GM12891 (cell line): Measurements from ENCODE around the gene PDIK1L.

Experiments used
- POLR2A ChIP-seq: IDR thresholded peaks from 2 replicates; pipeline ENCODE4 v1.6.1; 2011; ENCODE audit warnings: low read depth, low read length, control low read depth
- POLR2AphosphoS5 ChIP-seq: IDR thresholded peaks from 2 replicates; pipeline ENCODE4 v1.6.1; 2011; ENCODE audit warnings: low read depth, low read length, control low read depth
- POU2F2 ChIP-seq: IDR thresholded peaks from 2 replicates; pipeline ENCODE4 v1.6.1; 2011; ENCODE audit warnings: low read depth, mild to moderate bottlenecking, control low read depth, low read length, moderate library complexity
- SPI1 ChIP-seq: IDR thresholded peaks from 2 replicates; pipeline ENCODE4 v1.6.1; 2011; ENCODE audit warnings: low read depth, low read length, control low read depth
- TAF1 ChIP-seq: IDR thresholded peaks from 2 replicates; pipeline ENCODE4 v1.6.1; 2011; ENCODE audit warnings: low read depth, low read length, control low read depth

- TF ChIP-seq POLR2A (no peak), TAF1 (no peak), POLR2AphosphoS5 (no peak), SPI1 (no peak), POU2F2 (no peak)
Observed at GRCh38 chr1:26082020-26082350, 29.6 kb upstream of the PDIK1L start.
